ENCODE data around the gene C16orf92.

- TF ChIP-seq CTCF (IDR thresholded peaks at IDR 0.05; ENCODE audit: poor library complexity, severe bottlenecking) (no peak), TAF1 (IDR thresholded peaks at IDR 0.05; ENCODE audit: low read depth) (no peak), RAD21 (conservative IDR thresholded peaks at IDR 0.05) (no peak), EZH2 (IDR thresholded peaks at IDR 0.05; ENCODE audit: borderline replicate concordance, insufficient read depth, low read length, poor library complexity, severe bottlenecking) (no peak), POLR2AphosphoS5 (IDR thresholded peaks at IDR 0.05) (no peak), MXI1 (conservative IDR thresholded peaks at IDR 0.05; ENCODE audit: poor library complexity, severe bottlenecking) (no peak), EP300 (conservative IDR thresholded peaks at IDR 0.05; ENCODE audit: poor library complexity, severe bottlenecking) (no peak)
Measured at GRCh38 chr16:30018731-30019158, 4.3 kb upstream of the C16orf92 start.
